ENCODE measurements around the gene ARHGEF28.

DNA sequence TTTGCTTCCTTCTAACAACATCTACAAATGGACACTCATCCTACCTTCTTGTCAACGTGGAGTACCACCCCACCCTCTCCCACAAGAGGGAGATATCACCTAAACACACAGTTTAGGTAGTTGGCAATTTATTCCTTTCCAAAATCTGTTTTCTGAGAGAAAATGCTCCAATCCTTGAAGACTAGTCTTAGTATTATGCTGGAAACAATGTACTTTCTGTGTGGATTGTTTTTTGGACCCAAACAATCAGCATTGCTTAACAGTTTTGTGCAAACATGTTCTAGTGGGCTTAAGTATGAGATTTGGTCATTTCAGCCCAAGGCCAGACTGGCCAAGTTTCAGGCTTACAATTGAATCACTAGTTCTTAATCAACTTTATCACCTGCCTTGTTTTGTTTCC is 359.1 kb downstream of the ARHGEF28 start:
- TF ChIP-seq CTCF (IDR thresholded peaks at IDR 0.05; ENCODE audit: low read depth, low read length) (no peak), POLR2A (IDR thresholded peaks at IDR 0.05; ENCODE audit: extremely low read depth, insufficient read length) (no peak)

Measured in NB4 (cell line).